Immature natural killer cell (primary cell): ENCODE measurements around the gene ELL2. TPM values are rescaled to one million over a fixed set of nuclear protein-coding genes. Genes with fewer than 3 reads are reported as not detected.

Source experiments
- DNase-seq, 3 donors: peaks; one replicate each; pipeline ENCODE4 v3.0.0; 2022; ENCODE audit warnings: mixed read lengths in 1 of 3
- H3K27ac Mint-ChIP-seq, 6 donors: one replicate each; pipeline ENCODE4 v1.8.0; 2020; ENCODE audit warnings: mixed read lengths in 6 of 6, mild to moderate bottlenecking in 5 of 6, inconsistent platforms in 4 of 6, moderate library complexity in 3 of 6
- H3K27me3 Mint-ChIP-seq, 3 donors: one replicate each; pipeline ENCODE4 v1.8.0; 2020 to 2021; ENCODE audit warnings: low read depth in 3 of 3, mild to moderate bottlenecking in 3 of 3, mixed read lengths in 3 of 3, moderate library complexity in 3 of 3, inconsistent platforms in 1 of 3
- H3K36me3 Mint-ChIP-seq, 3 donors: one replicate each; pipeline ENCODE4 v1.8.0; 2020; ENCODE audit warnings: mixed read lengths in 3 of 3, inconsistent platforms in 2 of 3, mild to moderate bottlenecking in 2 of 3
- H3K4me1 Mint-ChIP-seq, 2 donors: one replicate each; pipeline ENCODE4 v1.8.0; 2020; ENCODE audit warnings: inconsistent platforms in 2 of 2, mild to moderate bottlenecking in 2 of 2, mixed read lengths in 2 of 2, moderate library complexity in 1 of 2
- H3K4me3 Mint-ChIP-seq, 5 donors: one replicate each; pipeline ENCODE4 v1.8.0; 2020; ENCODE audit warnings: mild to moderate bottlenecking in 5 of 5, mixed read lengths in 5 of 5, inconsistent platforms in 3 of 5, moderate library complexity in 3 of 5
- H3K9me3 Mint-ChIP-seq, 6 donors: one replicate each; pipeline ENCODE4 v1.8.0; 2020; ENCODE audit warnings: mild to moderate bottlenecking in 6 of 6, mixed read lengths in 6 of 6, inconsistent platforms in 4 of 6, moderate library complexity in 3 of 6
- polyA plus RNA-seq, 3 donors: library from polyadenylated mRNA; unstranded; fragments of 300-500 nt; fragmentation: Illumina TruSeq; gene quantifications; one replicate each; pipeline ENCODE4 v1.2.3, GENCODE V29; 2021

The ELL2 gene
- polyA plus RNA-seq, 3 donors from 2014 or later = 2.7 to 5.4 (median 5.2) TPM

- no peak overlapping the region for H3K4me3 Mint-ChIP-seq
Observed at GRCh38 chr5:95958310-95959014, 3.2 kb downstream of the ELL2 start.

GRCh38 chr5:95957561-95958203 lies 4.0 kb downstream of the ELL2 start:
- Mint-ChIP-seq H3K27me3 (peaks cover 15 to 28% (median 16%) of the 10 kb centered on the region in 3 donors), H3K27ac (no peak overlapping the region), H3K4me1 (peaks cover 27 to 49% of the 10 kb centered on the region in 2 donors), H3K4me3 (no peak overlapping the region), H3K36me3 (peaks cover 0 to 5% (median 0%) of the 10 kb centered on the region in 3 donors), H3K9me3 (no peaks in the 10 kb centered on the region)
- DNase-seq = no peak

More at GRCh38 chr5:95958310-95959014, 3.2 kb downstream of the ELL2 start:
- no peaks in the 10 kb centered on the region for H3K9me3 Mint-ChIP-seq
- no peak overlapping the region for H3K27ac Mint-ChIP-seq
- DNase-seq = no peak
- peaks cover 15 to 31% (median 16%) of the 10 kb centered on the region in 3 donors for H3K27me3 Mint-ChIP-seq
- H3K4me1 Mint-ChIP-seq = peaks cover 27 to 50% of the 10 kb centered on the region in 2 donors
- peaks cover 0 to 5% (median 0%) of the 10 kb centered on the region in 3 donors for H3K36me3 Mint-ChIP-seq

DNA sequence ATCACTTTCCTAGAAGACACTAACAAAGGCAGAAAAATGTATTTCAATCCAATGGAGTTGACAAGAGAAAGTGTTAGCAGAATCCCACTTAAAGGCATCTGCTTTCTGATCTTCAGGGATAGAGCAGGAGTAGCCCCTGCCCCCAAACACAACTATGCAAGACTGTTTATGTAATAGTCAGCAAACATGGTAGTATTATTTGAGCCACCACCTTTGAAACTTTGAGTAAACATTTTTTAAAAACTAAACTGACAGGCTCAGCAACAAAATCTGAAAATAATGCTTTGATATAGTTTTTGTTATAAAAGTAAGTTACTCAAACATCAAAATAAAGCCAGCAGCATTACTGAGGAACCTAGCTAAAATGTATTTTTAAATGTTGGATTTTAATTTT lies 4.8 kb downstream of the ELL2 start:
- Mint-ChIP-seq H3K9me3 (no peaks in the 10 kb centered on the region), H3K27ac (no peak overlapping the region), H3K4me3 (no peak overlapping the region), H3K4me1 (peaks cover 20 to 41% of the 10 kb centered on the region in 2 donors), H3K27me3 (peaks cover 12 to 21% (median 13%) of the 10 kb centered on the region in 3 donors), H3K36me3 (peaks cover 0 to 5% (median 0%) of the 10 kb centered on the region in 3 donors)
- DNase-seq = no peak

DNA sequence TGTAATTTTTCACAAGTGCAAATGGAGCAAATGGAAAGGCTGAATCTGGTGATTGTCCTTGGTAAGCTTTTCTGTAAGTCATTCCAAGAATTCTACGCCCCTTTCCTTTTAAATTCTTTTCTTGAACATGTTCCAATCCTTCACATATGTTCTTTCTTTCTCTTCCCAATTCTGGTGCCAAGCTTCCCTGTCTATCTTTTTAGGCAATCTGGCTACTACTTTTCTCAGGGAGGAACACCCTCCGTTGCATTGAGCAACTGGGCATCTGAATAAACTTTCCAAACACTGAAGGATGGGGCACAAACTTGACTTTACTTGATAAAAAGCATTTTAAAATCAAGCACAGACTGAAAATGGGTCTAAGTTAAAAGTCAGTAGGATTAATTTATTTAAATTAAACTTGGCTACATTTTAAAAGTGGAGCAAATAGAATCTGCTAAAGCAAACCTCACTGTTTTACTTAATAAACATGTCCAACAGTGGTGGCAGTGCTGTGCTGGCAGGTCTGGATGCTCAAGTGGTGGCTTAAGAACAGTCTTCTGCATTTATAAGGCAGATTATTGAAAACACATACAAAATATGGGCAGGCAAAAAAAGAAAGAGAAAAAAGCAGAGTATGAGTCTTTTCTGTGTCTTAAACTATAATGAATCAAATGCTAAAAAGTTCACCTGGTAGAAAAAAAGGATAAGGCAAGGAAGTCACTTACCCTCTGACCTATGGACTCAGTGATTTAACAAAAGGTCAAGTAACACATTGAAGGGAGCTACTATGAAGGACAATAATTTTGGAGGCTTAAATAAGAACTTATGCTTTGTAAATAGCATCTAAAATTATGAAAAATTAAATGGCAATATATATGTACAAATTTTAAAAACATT lies 5.4 kb downstream of the ELL2 start:
- Mint-ChIP-seq H3K27me3 (peaks cover 8 to 15% (median 9%) of the 10 kb centered on the region in 3 donors), H3K4me3 (no peak overlapping the region), H3K9me3 (no peaks in the 10 kb centered on the region), H3K27ac (peak overlapping the region in 1 of 6 donors; percentile 72), H3K4me1 (peaks cover 19 to 39% of the 10 kb centered on the region in 2 donors), H3K36me3 (peaks cover 0 to 5% (median 0%) of the 10 kb centered on the region in 3 donors)
- DNase-seq = no peak

- Mint-ChIP-seq H3K27me3 (peaks cover 2 to 4% (median 2%) of the 10 kb centered on the region in 3 donors), H3K4me3 (no peak overlapping the region), H3K9me3 (no peaks in the 10 kb centered on the region), H3K36me3 (peaks cover 0 to 5% (median 0%) of the 10 kb centered on the region in 3 donors), H3K4me1 (peaks cover 5 to 33% of the 10 kb centered on the region in 2 donors), H3K27ac (peak overlapping the region in 1 of 6 donors; percentile 20)
- DNase-seq = no peak
Observed at GRCh38 chr5:95954716-95955115, 6.9 kb downstream of the ELL2 start.

GRCh38 chr5:95953021-95953702 lies 8.5 kb downstream of the ELL2 start:
- Mint-ChIP-seq H3K4me1 (peaks cover 0 to 30% of the 10 kb centered on the region in 2 donors), H3K27ac (no peak overlapping the region), H3K36me3 (peaks cover 0 to 5% (median 0%) of the 10 kb centered on the region in 3 donors), H3K27me3 (peaks cover 0 to 2% (median 2%) of the 10 kb centered on the region in 3 donors), H3K9me3 (no peaks in the 10 kb centered on the region), H3K4me3 (no peak overlapping the region)
- no peak for DNase-seq

- H3K27ac Mint-ChIP-seq = no peak overlapping the region
- peaks cover 0 to 25% of the 10 kb centered on the region in 2 donors for H3K4me1 Mint-ChIP-seq
- H3K27me3 Mint-ChIP-seq = no peaks in the 10 kb centered on the region
- H3K36me3 Mint-ChIP-seq = peaks cover 0 to 5% (median 0%) of the 10 kb centered on the region in 3 donors
- no peak for DNase-seq
- H3K9me3 Mint-ChIP-seq = no peaks in the 10 kb centered on the region
- H3K4me3 Mint-ChIP-seq = no peak overlapping the region
Observed at GRCh38 chr5:95951916-95952315, 9.7 kb downstream of the ELL2 start.

DNA sequence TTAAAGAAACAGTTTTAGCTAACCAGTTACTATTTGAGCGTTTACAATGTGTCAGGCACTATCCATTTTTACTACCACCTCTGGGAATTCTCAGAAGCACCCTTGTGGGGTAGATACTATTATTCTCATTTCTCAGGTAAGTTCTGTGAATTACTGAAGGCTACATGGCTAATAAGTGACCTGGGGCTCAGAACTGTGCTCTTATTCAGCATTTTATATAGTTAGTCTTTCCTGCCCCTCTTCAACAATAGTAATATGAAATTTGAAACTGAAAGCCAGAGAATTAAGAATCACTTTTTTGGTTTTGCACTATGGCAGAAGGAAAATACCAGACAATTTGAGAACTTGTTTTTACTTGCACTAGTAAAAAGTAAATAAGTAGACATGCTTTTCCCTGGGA lies 11.8 kb downstream of the ELL2 start:
- H3K4me3 Mint-ChIP-seq = peak overlapping the region in 1 of 5 donors; percentile 32

GRCh38 chr5:95948631-95949030 lies 13.0 kb downstream of the ELL2 start:
- Mint-ChIP-seq H3K4me3 (no peak overlapping the region), H3K27ac (no peak overlapping the region), H3K36me3 (peaks cover 0 to 9% (median 0%) of the 10 kb centered on the region in 3 donors), H3K4me1 (peaks cover 10 to 41% of the 10 kb centered on the region in 2 donors), H3K27me3 (peaks cover 0 to 7% (median 3%) of the 10 kb centered on the region in 3 donors), H3K9me3 (no peaks in the 10 kb centered on the region)
- DNase-seq = no peak

More for the DNA sequence above, 11.8 kb downstream of the ELL2 start:
- peaks cover 0 to 5% (median 3%) of the 10 kb centered on the region in 3 donors for H3K27me3 Mint-ChIP-seq
- H3K9me3 Mint-ChIP-seq = no peaks in the 10 kb centered on the region
- H3K36me3 Mint-ChIP-seq = peaks cover 0 to 10% (median 0%) of the 10 kb centered on the region in 3 donors
- H3K4me1 Mint-ChIP-seq = peaks cover 10 to 42% of the 10 kb centered on the region in 2 donors
- DNase-seq = no peak
- peak overlapping the region in 1 of 6 donors; percentile 8 for H3K27ac Mint-ChIP-seq

DNA sequence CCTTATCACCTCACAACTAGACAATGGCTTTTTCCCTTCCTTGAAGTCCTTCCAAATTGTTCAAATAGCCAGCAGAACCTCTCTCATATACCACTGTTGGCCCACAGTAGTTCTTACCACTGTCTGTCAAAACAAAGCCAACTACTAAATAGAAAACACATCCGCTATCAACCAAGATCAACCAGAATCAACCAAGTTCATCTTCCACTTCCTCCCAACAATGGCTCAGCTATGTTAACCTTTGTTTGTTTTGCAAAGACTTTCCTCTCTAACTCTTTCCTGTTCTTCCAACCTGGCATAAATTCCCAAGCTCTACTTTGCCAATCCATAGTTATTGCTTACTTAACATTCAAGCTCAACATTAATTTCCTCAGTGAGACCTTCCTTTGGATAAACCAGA lies 15.2 kb downstream of the ELL2 start:
- Mint-ChIP-seq H3K36me3 (peaks cover 0 to 9% (median 0%) of the 10 kb centered on the region in 3 donors), H3K4me1 (peaks cover 10 to 41% of the 10 kb centered on the region in 2 donors), H3K4me3 (no peak overlapping the region), H3K27me3 (peaks cover 0 to 7% (median 3%) of the 10 kb centered on the region in 3 donors), H3K27ac (no peak overlapping the region), H3K9me3 (no peaks in the 10 kb centered on the region)
- DNase-seq = no peak

DNA sequence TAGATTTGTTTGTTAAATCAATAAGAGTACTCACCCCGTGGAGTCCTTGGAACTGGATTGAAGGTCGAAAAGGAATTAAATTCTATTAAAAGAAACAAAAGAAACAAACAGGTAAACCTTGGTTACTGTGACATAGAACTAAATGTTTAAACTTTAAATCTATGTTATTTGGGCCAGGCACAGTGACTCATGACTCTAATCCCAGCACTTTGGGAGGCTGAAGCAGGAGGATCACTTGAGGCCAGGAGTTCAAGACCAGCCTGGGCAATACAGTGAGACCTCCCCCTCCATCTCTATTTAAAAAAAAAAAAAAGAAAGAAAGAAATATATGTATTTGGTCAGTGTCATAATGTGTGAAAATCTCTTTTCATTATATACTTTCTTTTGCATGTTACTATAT lies 18.7 kb downstream of the ELL2 start:
- H3K4me3 Mint-ChIP-seq = no peak overlapping the region
- H3K9me3 Mint-ChIP-seq = no peaks in the 10 kb centered on the region
- H3K4me1 Mint-ChIP-seq = peaks cover 10 to 23% of the 10 kb centered on the region in 2 donors
- DNase-seq = no peak
- peaks cover 0 to 9% (median 0%) of the 10 kb centered on the region in 3 donors for H3K36me3 Mint-ChIP-seq
- H3K27ac Mint-ChIP-seq = no peak overlapping the region
- peaks cover 0 to 9% (median 3%) of the 10 kb centered on the region in 3 donors for H3K27me3 Mint-ChIP-seq

DNA sequence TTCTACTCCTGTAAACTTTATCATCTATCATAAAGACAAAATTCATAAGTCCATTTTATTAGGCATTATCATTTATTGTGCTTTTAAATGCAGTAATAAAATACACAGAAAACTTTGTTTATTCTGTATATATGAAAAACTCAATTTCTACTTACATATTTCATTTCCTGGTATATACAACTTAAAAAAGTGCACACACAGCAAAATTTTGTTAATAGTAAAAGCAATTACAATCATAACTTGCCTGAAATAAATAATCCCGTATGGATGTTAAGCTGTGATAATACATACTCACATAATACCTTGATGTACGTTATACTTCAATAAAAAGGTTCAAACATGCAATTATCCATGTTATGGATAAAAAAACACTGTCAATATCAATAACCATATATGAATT lies 19.2 kb downstream of the ELL2 start:
- H3K36me3 Mint-ChIP-seq = peaks cover 0 to 9% (median 0%) of the 10 kb centered on the region in 3 donors
- DNase-seq = no peak
- H3K27me3 Mint-ChIP-seq = peaks cover 0 to 9% (median 3%) of the 10 kb centered on the region in 3 donors
- H3K9me3 Mint-ChIP-seq = no peaks in the 10 kb centered on the region
- peaks cover 10 to 23% of the 10 kb centered on the region in 2 donors for H3K4me1 Mint-ChIP-seq
- H3K4me3 Mint-ChIP-seq = no peak overlapping the region
- H3K27ac Mint-ChIP-seq = no peak overlapping the region

- H3K27me3 Mint-ChIP-seq = peaks cover 0 to 9% (median 3%) of the 10 kb centered on the region in 3 donors
- H3K9me3 Mint-ChIP-seq = no peaks in the 10 kb centered on the region
- DNase-seq = no peak
- peaks cover 10 to 21% of the 10 kb centered on the region in 2 donors for H3K4me1 Mint-ChIP-seq
- H3K36me3 Mint-ChIP-seq = peaks cover 0 to 9% (median 0%) of the 10 kb centered on the region in 3 donors
- H3K27ac Mint-ChIP-seq = no peak overlapping the region
- no peak overlapping the region for H3K4me3 Mint-ChIP-seq
Observed at GRCh38 chr5:95941756-95942155, 19.9 kb downstream of the ELL2 start.
